Vagina (tissue), 2 donors: Measurements from ENCODE around the gene YPEL1. TPM values are rescaled to one million over a fixed set of nuclear protein-coding genes. Genes with fewer than 3 reads are reported as not detected.
A peak's percentile ranks its signal among the peaks of the same experiment; 100 is the strongest.

Experiments used
- DNase-seq, 2 donors: peaks; one replicate each; pipeline ENCODE4 v3.0.0-alpha.2; 2017; ENCODE audit errors: extremely low spot score in 2 of 2
- H3K27ac ChIP-seq: fragments of 200-600 bp; sonication (generic); one replicate; pipeline ENCODE4 v1.5.1; 2019
- H3K27me3 ChIP-seq: fragments of 200-600 bp; sonication (generic); one replicate; pipeline ENCODE4 v1.5.1; 2019
- H3K36me3 ChIP-seq, 2 donors: fragments of 200-600 bp; sonication (generic); one replicate each; pipeline ENCODE4 v1.5.1; 2017 to 2019
- H3K4me1 ChIP-seq: fragments of 200-600 bp; sonication (generic); one replicate; pipeline ENCODE4 v1.5.1; 2019
- H3K4me3 ChIP-seq, 2 donors: fragments of 200-600 bp; sonication (generic); 1 replicate in 1 of 2; 2 replicates in 1 of 2; pipeline ENCODE4 v1.5.1; 2016 to 2019
- H3K9me3 ChIP-seq: fragments of 200-600 bp; sonication (generic); one replicate; pipeline ENCODE4 v1.5.1; 2019
- POLR2A ChIP-seq, 2 donors: fragments of 450-650 bp; IDR thresholded peaks; one replicate each; pipeline ENCODE4 v1.6.1; 2017; ENCODE audit warnings: antibody characterized with exemption in 2 of 2, mild to moderate bottlenecking in 2 of 2, moderate library complexity in 2 of 2
- POLR2AphosphoS5 ChIP-seq, 2 donors: sonication (generic); formaldehyde crosslinking; IDR thresholded peaks; one replicate each; pipeline ENCODE4 v1.9.0; 2017; ENCODE audit warnings: antibody characterized with exemption in 2 of 2, mild to moderate bottlenecking in 2 of 2, low read depth in 1 of 2; ENCODE audit not compliant: insufficient read depth in 1 of 2
- intact Hi-C: fragments of 100-400 bp; cut with DNase I; formaldehyde crosslinking; loops from one replicate; pipeline ENCODE4 v1.15.1; 2023
- total RNA-seq: library from RNA; depleted of rRNA; stranded (reverse); fragments of >200 nt; gene quantifications from one replicate; pipeline ENCODE4 v1.2.3, GENCODE V29; 2016
- TF ChIP-seq, protein P1 (sequence below), 3 experiments: fragments of 450-650 bp in 2 of 3; fragments of 200-600 bp in 1 of 3; sonication (generic) in 1 of 3; IDR thresholded peaks; one replicate each; pipeline ENCODE4 v1.5.1; 2017 to 2019; ENCODE audit warnings: antibody characterized with exemption in 3 of 3, mild to moderate bottlenecking in 2 of 3, moderate library complexity in 2 of 3

YPEL1 gene
- total RNA-seq, 1 donor from 2014 or later = 4.9 TPM

DNA sequence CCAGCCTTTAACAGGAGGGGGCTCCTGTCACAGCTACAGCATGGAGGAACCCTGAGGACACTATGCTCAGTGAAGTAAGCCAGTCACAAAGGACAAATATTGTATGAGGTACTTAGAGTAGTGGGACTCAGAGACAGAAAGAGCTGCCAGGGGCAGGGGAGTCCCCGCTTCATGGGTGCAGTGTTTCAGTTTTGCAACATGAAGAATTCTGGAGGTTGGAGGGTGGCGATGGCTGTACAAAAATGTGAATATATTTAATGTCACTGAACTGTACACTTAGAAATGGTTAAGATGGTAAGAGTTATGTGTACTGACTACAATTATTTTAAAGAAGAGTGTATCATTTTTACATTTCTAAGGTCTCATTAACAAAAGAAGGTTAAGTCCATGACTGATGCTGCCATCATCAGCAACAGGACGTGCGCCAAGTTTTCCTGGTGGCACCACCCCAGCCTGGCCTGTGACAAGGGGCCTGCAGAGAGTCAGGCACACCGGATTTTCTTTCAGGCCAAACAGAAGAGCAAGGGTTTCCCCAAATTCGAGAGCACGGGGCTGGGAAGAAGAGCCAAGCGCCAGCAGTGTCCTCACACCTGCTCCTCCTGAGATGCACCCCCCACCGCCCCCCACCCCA, 22.1 kb downstream of the YPEL1 start:
- Histone ChIP-seq H3K9me3 (no peaks in the 10 kb centered on the region), H3K27ac (no peak overlapping the region), H3K27me3 (no peaks in the 10 kb centered on the region), H3K36me3 (no peaks in the 10 kb centered on the region), H3K4me3 (peak overlapping the region in 1 of 2 donors; percentile 4), H3K4me1 (peaks cover 10% of the 10 kb centered on the region)
- TF ChIP-seq, protein P1, sequence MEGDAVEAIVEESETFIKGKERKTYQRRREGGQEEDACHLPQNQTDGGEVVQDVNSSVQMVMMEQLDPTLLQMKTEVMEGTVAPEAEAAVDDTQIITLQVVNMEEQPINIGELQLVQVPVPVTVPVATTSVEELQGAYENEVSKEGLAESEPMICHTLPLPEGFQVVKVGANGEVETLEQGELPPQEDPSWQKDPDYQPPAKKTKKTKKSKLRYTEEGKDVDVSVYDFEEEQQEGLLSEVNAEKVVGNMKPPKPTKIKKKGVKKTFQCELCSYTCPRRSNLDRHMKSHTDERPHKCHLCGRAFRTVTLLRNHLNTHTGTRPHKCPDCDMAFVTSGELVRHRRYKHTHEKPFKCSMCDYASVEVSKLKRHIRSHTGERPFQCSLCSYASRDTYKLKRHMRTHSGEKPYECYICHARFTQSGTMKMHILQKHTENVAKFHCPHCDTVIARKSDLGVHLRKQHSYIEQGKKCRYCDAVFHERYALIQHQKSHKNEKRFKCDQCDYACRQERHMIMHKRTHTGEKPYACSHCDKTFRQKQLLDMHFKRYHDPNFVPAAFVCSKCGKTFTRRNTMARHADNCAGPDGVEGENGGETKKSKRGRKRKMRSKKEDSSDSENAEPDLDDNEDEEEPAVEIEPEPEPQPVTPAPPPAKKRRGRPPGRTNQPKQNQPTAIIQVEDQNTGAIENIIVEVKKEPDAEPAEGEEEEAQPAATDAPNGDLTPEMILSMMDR (IDR thresholded peaks at IDR 0.05) = no peak
- TF ChIP-seq POLR2A (IDR thresholded peaks at IDR 0.05) = no peak
- no peak for TF ChIP-seq POLR2AphosphoS5 (IDR thresholded peaks at IDR 0.05; ENCODE audit: insufficient read depth in 1 of 2, low read depth in 1 of 2)
- intact Hi-C loops = loop anchor here (5.0 kb wide), 1 partner anchor 224 kb away; no protein-coding TSS in a partner anchor
- no peak for DNase-seq

DNA sequence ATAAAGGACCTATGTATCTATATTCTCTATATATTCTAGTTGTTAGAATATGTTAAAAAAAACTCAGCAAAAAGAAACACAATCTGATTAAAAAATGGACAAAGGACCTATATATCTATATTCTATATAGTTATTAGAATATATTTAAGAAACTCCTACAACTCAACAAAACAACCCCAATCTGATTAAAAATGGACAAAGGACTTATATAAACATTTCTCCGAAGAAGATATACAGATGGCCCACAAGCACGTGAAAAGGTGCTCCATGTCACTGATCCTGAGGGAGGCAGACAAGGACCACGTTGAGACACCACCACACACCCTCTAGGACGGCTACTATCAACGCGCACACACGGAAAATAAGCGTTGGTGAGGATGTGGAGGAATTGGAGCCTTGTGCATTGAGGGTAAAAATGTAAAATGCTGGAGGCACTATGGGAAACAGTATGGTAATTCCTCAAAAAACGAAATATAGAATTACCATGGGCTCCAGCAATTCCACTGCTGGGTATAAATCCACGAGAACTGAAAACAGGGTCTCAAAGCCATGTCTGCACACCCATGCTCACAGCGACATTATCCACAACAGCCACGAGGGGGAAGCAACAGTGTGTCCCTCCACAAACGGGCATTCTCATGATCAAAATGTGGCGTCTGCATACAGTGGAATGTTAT, 22.7 kb downstream of the YPEL1 start:
- Histone ChIP-seq H3K4me3 (peak overlapping the region in 1 of 2 donors; percentile 4), H3K27me3 (no peaks in the 10 kb centered on the region), H3K9me3 (no peaks in the 10 kb centered on the region), H3K4me1 (peaks cover 10% of the 10 kb centered on the region), H3K27ac (no peak overlapping the region), H3K36me3 (no peaks in the 10 kb centered on the region)
- intact Hi-C loops = loop anchor here (5.0 kb wide), 1 partner anchor 224 kb away; no protein-coding TSS in a partner anchor
- TF ChIP-seq, protein P1 (IDR thresholded peaks at IDR 0.05) = peak; percentile 72 to 81 (median 74)
- TF ChIP-seq POLR2AphosphoS5 (IDR thresholded peaks at IDR 0.05; ENCODE audit: insufficient read depth in 1 of 2, low read depth in 1 of 2) (peak in 1 of 2 donors; percentile 34), POLR2A (IDR thresholded peaks at IDR 0.05) (no peak)
- DNase-seq = no peak

DNA sequence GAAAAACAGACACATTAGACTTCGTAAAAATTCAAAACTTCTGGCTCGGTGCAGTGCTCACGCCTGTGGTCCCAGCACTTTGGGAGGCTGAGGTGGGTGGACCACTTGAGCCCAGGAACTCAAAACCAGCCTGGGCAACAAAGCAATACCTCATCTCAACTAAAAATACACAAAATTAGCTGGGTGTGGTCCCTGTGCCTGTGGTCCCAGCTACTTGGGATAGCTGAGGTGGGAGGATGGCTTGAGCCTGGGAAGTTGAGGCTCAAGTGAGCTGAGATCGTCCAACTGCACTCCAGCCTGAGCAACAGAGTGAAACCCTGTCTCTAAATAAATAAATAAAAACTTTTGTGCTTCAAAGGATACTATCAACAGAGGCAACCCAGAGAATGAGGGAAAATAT, 23.7 kb downstream of the YPEL1 start:
- TF ChIP-seq POLR2A (IDR thresholded peaks at IDR 0.05) (no peak), POLR2AphosphoS5 (IDR thresholded peaks at IDR 0.05; ENCODE audit: insufficient read depth in 1 of 2, low read depth in 1 of 2) (no peak)
- H3K27ac ChIP-seq = no peak overlapping the region
- no peaks in the 10 kb centered on the region for H3K9me3 ChIP-seq
- H3K4me1 ChIP-seq = peaks cover 10% of the 10 kb centered on the region
- no peaks in the 10 kb centered on the region for H3K36me3 ChIP-seq
- no peak overlapping the region for H3K4me3 ChIP-seq
- intact Hi-C loops = loop anchor here (5.0 kb wide), 1 partner anchor 225 kb away; no protein-coding TSS in a partner anchor
- no peak for DNase-seq
- H3K27me3 ChIP-seq = no peaks in the 10 kb centered on the region

DNA sequence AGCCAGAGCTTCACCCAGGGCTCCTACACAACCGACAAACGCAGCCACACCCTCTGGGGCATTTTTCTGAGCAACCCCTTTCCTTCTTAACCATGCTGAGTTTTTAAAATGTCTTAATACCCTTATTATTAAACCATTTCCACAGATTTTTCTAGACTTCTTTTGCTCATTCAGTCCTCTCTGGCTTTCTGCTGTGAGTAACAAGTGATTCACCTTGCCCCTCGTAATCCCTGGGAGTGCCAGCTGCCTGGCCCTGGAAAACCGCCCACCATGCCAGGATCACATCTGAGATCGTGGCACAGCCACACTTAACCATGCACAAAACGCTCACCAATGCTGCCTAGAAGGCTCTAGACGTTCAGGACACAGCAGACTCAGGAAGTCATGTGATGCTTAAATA, 25.4 kb downstream of the YPEL1 start:
- H3K4me1 ChIP-seq = peaks cover 10% of the 10 kb centered on the region
- no peaks in the 10 kb centered on the region for H3K36me3 ChIP-seq
- H3K27me3 ChIP-seq = no peaks in the 10 kb centered on the region
- no peak for DNase-seq
- H3K4me3 ChIP-seq = no peak overlapping the region
- no peak overlapping the region for H3K27ac ChIP-seq
- TF ChIP-seq, protein P1 (IDR thresholded peaks at IDR 0.05) = no peak
- TF ChIP-seq POLR2A (IDR thresholded peaks at IDR 0.05) = no peak
- TF ChIP-seq POLR2AphosphoS5 (IDR thresholded peaks at IDR 0.05; ENCODE audit: insufficient read depth in 1 of 2, low read depth in 1 of 2) = no peak
- intact Hi-C loops = loop anchor here (5.0 kb wide), 1 partner anchor 227 kb away; no protein-coding TSS in a partner anchor
- H3K9me3 ChIP-seq = no peaks in the 10 kb centered on the region

DNA sequence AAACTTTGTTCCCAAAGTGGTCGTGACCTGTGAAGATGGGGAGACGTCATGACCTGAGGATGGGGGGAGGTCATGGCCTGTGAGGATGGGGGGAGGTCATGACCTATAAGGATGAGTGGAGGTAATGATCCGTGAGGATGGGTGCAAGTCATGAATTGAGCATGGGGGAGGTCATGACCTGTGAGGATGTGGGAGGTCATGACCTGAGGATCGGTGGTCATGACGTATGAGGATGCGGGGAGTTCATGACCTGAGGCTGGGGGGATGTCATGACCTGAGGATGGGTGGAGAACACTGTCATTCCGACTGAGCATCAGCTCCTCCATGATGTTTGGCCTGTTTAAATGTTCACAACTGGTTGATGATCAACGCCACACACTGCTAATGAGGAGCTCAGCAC, 25.9 kb downstream of the YPEL1 start:
- no peak overlapping the region for H3K4me3 ChIP-seq
- H3K9me3 ChIP-seq = no peaks in the 10 kb centered on the region
- TF ChIP-seq, protein P1 (IDR thresholded peaks at IDR 0.05) = no peak
- TF ChIP-seq POLR2AphosphoS5 (IDR thresholded peaks at IDR 0.05; ENCODE audit: insufficient read depth in 1 of 2, low read depth in 1 of 2) (no peak), POLR2A (IDR thresholded peaks at IDR 0.05) (no peak)
- intact Hi-C loops = loop anchor here (5.0 kb wide), 1 partner anchor 228 kb away; no protein-coding TSS in a partner anchor
- no peak overlapping the region for H3K27ac ChIP-seq
- no peaks in the 10 kb centered on the region for H3K27me3 ChIP-seq
- no peak for DNase-seq
- H3K36me3 ChIP-seq = no peaks in the 10 kb centered on the region
- peaks cover 10% of the 10 kb centered on the region for H3K4me1 ChIP-seq
